ENCODE results near the gene APPBP2. TPM values are rescaled to one million over a fixed set of nuclear protein-coding genes. Genes with fewer than 3 reads are reported as not detected.
A peak's percentile ranks its signal among the peaks of the same experiment; 100 is the strongest.
"Not testable (repeated sequence)": the region's sequence is repeated elsewhere in the genome, so short reads cannot be mapped to it uniquely, and the experiment has no call there.

APPBP2 gene
- total RNA-seq, 1 experiment from 2014 or later = 21.5 TPM

DNA sequence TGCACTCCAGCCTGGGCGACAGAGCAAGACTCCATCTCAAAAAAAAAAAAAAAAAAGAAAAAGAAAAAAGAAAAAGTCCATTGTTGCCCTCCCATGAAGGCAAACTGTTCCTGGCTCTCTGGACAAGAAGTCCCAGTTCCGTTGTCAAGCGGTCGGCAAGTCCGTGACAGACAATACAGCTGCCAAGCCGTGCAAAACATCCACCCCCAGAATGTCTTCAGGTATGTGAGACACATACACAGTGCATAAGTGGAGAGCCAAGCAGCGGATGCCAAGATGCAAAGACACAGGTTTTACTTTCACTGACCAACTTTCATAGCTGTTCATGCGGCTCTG is 33.6 kb upstream of the APPBP2 start:
- Histone ChIP-seq H3K4me3 (ENCODE audit: low read length) (no peak overlapping the region), H4K20me1 (ENCODE audit: insufficient read depth, low read depth, low read length) (no peaks in the 10 kb centered on the region), H3K79me2 (ENCODE audit: low read length) (no peaks in the 10 kb centered on the region), H3K36me3 (ENCODE audit: insufficient read depth, low read length) (no peaks in the 10 kb centered on the region), H3K9me2 (replicated peaks; ENCODE audit: insufficient read depth, low read length) (no peaks in the 10 kb centered on the region), H3K9ac (ENCODE audit: low read length) (no peak overlapping the region), H3K4me1 (ENCODE audit: low read length) (no peaks in the 10 kb centered on the region), H3K9me3 (ENCODE audit: low read length) (peaks cover 6% of the 10 kb centered on the region; the same call in 1 of the 2 replicates), H2AFZ (ENCODE audit: low read length) (no peak overlapping the region), H3K4me2 (ENCODE audit: low read depth, low read length, poor library complexity, severe bottlenecking) (no peak overlapping the region), H3K27ac (ENCODE audit: low read length) (no peak overlapping the region), H3K27me3 (ENCODE audit: low read length) (no peaks in the 10 kb centered on the region; the same call in 1 of the 2 replicates)
- DNase-seq = no peak

DNA sequence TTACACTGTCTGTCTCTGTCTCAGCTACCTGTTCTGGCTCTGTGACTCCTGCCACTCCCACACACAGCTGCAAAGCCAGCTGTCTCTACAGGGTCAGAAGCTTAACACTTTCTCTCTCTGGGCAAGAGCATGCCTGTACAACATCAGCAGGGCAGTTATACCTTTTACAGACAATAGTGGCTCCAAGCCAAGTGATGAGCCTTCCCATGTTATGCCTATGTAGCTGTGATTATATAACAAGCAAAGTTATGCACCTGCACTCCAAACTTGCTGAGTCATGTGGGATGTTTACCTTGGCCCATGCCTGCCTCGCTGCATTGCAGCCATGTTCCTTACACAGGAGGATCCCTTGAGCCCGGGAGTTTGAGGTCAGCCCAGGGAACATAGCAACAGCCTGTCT is 31.8 kb upstream of the APPBP2 start:
- no peaks in the 10 kb centered on the region for H3K79me2 ChIP-seq (ENCODE audit: low read length)

DNA sequence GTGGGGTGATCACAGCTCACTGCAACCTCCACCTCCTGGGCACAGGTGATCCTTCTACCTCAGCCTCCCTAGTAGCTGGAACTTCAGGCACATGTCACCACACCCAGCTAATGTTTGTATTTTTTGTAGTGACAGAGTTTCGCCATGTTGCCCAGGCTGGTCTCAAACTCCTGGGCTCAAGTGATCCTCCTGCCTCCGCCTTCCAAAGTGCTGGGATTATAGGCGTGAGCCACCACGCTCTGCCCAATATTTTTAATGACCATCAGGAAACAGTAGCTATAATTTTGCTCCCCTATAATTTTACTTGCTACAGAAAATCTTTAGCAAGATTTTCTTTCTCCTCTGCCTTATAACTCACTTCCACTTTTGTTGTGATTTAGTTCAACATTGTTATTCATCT is 29.7 kb upstream of the APPBP2 start:
- Histone ChIP-seq H3K4me1 (ENCODE audit: low read length) (no peaks in the 10 kb centered on the region), H3K9ac (ENCODE audit: low read length) (no peak overlapping the region), H2AFZ (ENCODE audit: low read length) (no peak overlapping the region), H3K36me3 (ENCODE audit: insufficient read depth, low read length) (no peaks in the 10 kb centered on the region), H3K9me2 (replicated peaks; ENCODE audit: insufficient read depth, low read length) (no peaks in the 10 kb centered on the region), H4K20me1 (ENCODE audit: insufficient read depth, low read depth, low read length) (no peaks in the 10 kb centered on the region), H3K4me2 (ENCODE audit: low read depth, low read length, poor library complexity, severe bottlenecking) (no peak overlapping the region), H3K27ac (ENCODE audit: low read length) (no peak overlapping the region), H3K9me3 (ENCODE audit: low read length) (peaks cover 6% of the 10 kb centered on the region; the same call in 1 of the 2 replicates), H3K79me2 (ENCODE audit: low read length) (no peaks in the 10 kb centered on the region), H3K4me3 (ENCODE audit: low read length) (no peak overlapping the region), H3K27me3 (ENCODE audit: low read length) (no peaks in the 10 kb centered on the region; the same call in 1 of the 2 replicates)
- DNase-seq = no peak

More for the DNA sequence above, 31.8 kb upstream of the APPBP2 start:
- H4K20me1 ChIP-seq (ENCODE audit: insufficient read depth, low read depth, low read length) = no peaks in the 10 kb centered on the region
- H3K4me3 ChIP-seq (ENCODE audit: low read length) = no peak overlapping the region
- H3K27me3 ChIP-seq (ENCODE audit: low read length) = no peaks in the 10 kb centered on the region; the same call in 1 of the 2 replicates
- no peaks in the 10 kb centered on the region for H3K9me2 ChIP-seq (replicated peaks; ENCODE audit: insufficient read depth, low read length)
- H3K9ac ChIP-seq (ENCODE audit: low read length) = no peak overlapping the region
- H3K36me3 ChIP-seq (ENCODE audit: insufficient read depth, low read length) = no peaks in the 10 kb centered on the region
- H3K4me2 ChIP-seq (ENCODE audit: low read depth, low read length, poor library complexity, severe bottlenecking) = no peak overlapping the region
- peak; percentile 48 for DNase-seq
- H3K4me1 ChIP-seq (ENCODE audit: low read length) = no peaks in the 10 kb centered on the region
- no peak overlapping the region for H3K27ac ChIP-seq (ENCODE audit: low read length)
- H3K9me3 ChIP-seq (ENCODE audit: low read length) = peaks cover 6% of the 10 kb centered on the region; the same call in 1 of the 2 replicates
- H2AFZ ChIP-seq (ENCODE audit: low read length) = no peak overlapping the region

DNA sequence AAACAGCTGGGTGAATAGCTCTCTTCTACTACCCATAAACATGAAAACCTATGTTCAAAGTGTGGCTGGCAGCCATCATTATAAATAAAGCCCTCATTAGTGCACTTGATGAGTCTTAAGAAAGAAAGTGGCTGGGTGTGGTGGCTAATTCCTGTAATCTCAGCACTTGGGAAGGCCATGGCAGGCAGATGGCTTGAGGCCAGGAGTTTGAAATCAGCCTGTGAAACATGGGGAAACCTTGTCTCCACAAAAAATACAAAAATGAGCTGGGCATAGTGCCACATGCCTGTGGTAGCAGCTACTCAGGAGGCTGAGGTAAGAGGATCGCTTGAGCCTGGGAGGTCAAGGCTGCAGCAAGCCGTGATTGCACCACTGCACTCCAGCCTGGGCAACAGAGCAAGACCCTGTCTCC is 28.3 kb upstream of the APPBP2 start:
- Histone ChIP-seq H3K9me2 (replicated peaks; ENCODE audit: insufficient read depth, low read length) (no peaks in the 10 kb centered on the region), H3K27ac (ENCODE audit: low read length) (no peak overlapping the region), H2AFZ (ENCODE audit: low read length) (no peak overlapping the region), H3K27me3 (ENCODE audit: low read length) (no peaks in the 10 kb centered on the region; the same call in 1 of the 2 replicates), H3K4me2 (ENCODE audit: low read depth, low read length, poor library complexity, severe bottlenecking) (no peak overlapping the region), H3K4me1 (ENCODE audit: low read length) (no peaks in the 10 kb centered on the region), H4K20me1 (ENCODE audit: insufficient read depth, low read depth, low read length) (no peaks in the 10 kb centered on the region), H3K4me3 (ENCODE audit: low read length) (no peak overlapping the region), H3K79me2 (ENCODE audit: low read length) (no peaks in the 10 kb centered on the region), H3K9me3 (ENCODE audit: low read length) (peaks cover 6% of the 10 kb centered on the region; the same call in 1 of the 2 replicates), H3K9ac (ENCODE audit: low read length) (no peak overlapping the region), H3K36me3 (ENCODE audit: insufficient read depth, low read length) (no peaks in the 10 kb centered on the region)
- DNase-seq = no peak

DNA sequence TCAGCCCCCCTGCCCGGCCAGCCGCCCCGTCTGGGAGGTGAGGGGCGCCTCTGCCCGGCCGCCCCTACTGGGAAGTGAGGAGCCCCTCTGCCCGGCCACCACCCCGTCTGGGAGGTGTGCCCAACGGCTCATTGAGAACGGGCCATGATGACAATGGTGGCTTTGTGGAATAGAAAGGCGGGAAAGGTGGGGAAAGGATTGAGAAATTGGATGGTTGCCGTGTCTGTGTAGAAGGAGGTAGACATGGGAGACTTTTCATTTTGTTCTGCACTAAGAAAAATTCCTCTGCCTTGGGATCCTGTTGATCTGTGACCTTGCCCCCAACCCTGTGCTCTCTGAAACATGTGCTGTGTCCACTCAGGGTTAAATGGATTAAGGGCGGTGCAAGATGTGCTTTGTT is 26.2 kb upstream of the APPBP2 start:
- H3K4me2 ChIP-seq (ENCODE audit: low read depth, low read length, poor library complexity, severe bottlenecking); H3K27me3 ChIP-seq (ENCODE audit: low read length); H3K4me3 ChIP-seq (ENCODE audit: low read length); H3K9me2 ChIP-seq (replicated peaks; ENCODE audit: insufficient read depth, low read length); H3K36me3 ChIP-seq (ENCODE audit: insufficient read depth, low read length); H3K9ac ChIP-seq (ENCODE audit: low read length); H3K79me2 ChIP-seq (ENCODE audit: low read length); H3K4me1 ChIP-seq (ENCODE audit: low read length); H2AFZ ChIP-seq (ENCODE audit: low read length); H4K20me1 ChIP-seq (ENCODE audit: insufficient read depth, low read depth, low read length); H3K27ac ChIP-seq (ENCODE audit: low read length); DNase-seq; H3K9me3 ChIP-seq (ENCODE audit: low read length): not testable (repeated sequence)

DNA sequence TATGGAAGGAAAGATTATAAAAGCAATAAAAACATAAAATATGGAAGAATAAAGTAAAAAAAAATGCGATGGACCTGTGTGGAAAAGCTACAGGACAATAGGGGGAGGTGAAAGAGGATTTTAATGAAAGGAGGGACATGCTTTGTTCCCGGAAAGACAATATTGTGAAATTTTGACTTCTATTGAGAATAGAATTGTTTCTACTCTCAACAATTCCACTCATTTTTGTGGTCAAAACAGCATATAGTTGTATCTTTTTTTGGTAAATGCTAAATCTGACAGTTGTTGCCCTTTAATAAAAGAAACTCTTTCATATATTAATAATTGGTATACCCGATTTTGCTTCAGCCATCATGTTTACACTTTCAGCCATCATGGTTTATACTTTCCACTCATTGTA is 22.9 kb upstream of the APPBP2 start:
- no peak overlapping the region for H3K4me3 ChIP-seq (ENCODE audit: low read length)
- no peaks in the 10 kb centered on the region for H4K20me1 ChIP-seq (ENCODE audit: insufficient read depth, low read depth, low read length)
- H3K4me2 ChIP-seq (ENCODE audit: low read depth, low read length, poor library complexity, severe bottlenecking) = no peak overlapping the region
- H3K27ac ChIP-seq (ENCODE audit: low read length) = no peak overlapping the region
- no peaks in the 10 kb centered on the region for H3K36me3 ChIP-seq (ENCODE audit: insufficient read depth, low read length)
- H3K9ac ChIP-seq (ENCODE audit: low read length) = no peak overlapping the region
- H3K79me2 ChIP-seq (ENCODE audit: low read length) = no peaks in the 10 kb centered on the region
- no peaks in the 10 kb centered on the region for H3K9me2 ChIP-seq (replicated peaks; ENCODE audit: insufficient read depth, low read length)
- DNase-seq = no peak
- H3K9me3 ChIP-seq (ENCODE audit: low read length) = no peaks in the 10 kb centered on the region
- no peaks in the 10 kb centered on the region for H3K27me3 ChIP-seq (ENCODE audit: low read length)
- no peaks in the 10 kb centered on the region for H3K4me1 ChIP-seq (ENCODE audit: low read length)
- H2AFZ ChIP-seq (ENCODE audit: low read length) = no peak overlapping the region

DNA sequence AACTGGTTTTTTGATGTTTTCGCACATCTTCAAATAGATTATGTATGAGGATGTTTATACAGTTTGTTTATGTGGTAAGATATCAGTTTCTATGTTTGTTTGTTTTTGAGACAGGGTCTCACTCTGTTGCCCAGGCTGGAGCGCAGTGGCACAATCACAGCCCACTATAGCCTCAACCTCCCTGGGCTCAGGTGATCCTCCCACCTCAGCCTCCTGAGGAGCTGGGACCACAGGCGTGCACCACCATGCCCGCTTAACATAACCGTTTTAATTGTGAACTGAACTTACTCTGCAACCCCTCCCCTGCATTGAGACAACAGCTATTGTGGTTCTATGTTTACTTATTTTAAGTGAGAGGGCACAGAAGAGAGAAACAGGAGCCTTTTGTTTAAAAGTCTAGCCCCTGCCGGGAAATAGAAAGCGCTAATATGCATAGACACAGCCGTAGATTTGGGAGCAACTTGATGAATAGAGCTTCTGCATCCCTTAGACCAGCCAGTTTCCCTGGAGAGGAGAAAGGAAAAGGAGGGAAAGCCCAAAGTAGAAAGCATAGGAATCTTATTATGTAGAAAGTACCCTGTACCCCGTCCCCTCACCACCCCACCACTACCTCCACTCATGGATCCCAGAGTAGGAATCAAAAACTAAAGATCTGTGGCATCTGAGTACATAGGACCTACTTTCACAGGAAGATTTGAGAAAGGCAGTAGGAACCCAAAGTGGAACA is 19.6 kb upstream of the APPBP2 start:
- no peaks in the 10 kb centered on the region for H3K9me3 ChIP-seq (ENCODE audit: low read length)
- no peaks in the 10 kb centered on the region for H4K20me1 ChIP-seq (ENCODE audit: insufficient read depth, low read depth, low read length)
- H3K27ac ChIP-seq (ENCODE audit: low read length) = no peak overlapping the region

DNA sequence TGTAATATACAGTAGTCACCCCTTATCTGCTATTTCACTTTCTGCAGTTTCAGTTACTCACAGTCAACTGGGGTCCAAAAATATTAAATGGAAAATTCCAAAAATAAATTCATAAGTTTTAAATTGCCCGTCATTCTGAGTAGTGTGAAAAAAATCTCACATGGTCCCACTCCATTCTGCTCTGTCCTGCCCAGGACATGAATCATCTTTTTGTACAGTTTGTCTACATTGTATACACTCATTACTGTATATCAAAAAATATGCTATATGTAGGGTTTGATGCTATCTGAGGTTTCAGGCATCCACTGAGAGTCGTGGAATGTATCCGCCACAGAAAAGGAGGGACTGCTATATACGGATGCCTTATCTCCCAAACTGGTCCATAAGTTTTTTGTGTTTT is 16.0 kb upstream of the APPBP2 start:
- no peak for DNase-seq
- H3K27me3 ChIP-seq (ENCODE audit: low read length) = no peaks in the 10 kb centered on the region
- H3K4me2 ChIP-seq (ENCODE audit: low read depth, low read length, poor library complexity, severe bottlenecking) = no peak overlapping the region
- no peak overlapping the region for H3K27ac ChIP-seq (ENCODE audit: low read length)
- H3K9me2 ChIP-seq (replicated peaks; ENCODE audit: insufficient read depth, low read length) = no peaks in the 10 kb centered on the region
- H3K4me1 ChIP-seq (ENCODE audit: low read length) = no peaks in the 10 kb centered on the region
- no peak overlapping the region for H2AFZ ChIP-seq (ENCODE audit: low read length)
- no peaks in the 10 kb centered on the region for H3K36me3 ChIP-seq (ENCODE audit: insufficient read depth, low read length)
- no peak overlapping the region for H3K9ac ChIP-seq (ENCODE audit: low read length)
- no peaks in the 10 kb centered on the region for H3K79me2 ChIP-seq (ENCODE audit: low read length)
- no peaks in the 10 kb centered on the region for H4K20me1 ChIP-seq (ENCODE audit: insufficient read depth, low read depth, low read length)
- no peak overlapping the region for H3K4me3 ChIP-seq (ENCODE audit: low read length)
- no peaks in the 10 kb centered on the region for H3K9me3 ChIP-seq (ENCODE audit: low read length)

More for the DNA sequence above, 19.6 kb upstream of the APPBP2 start:
- no peak overlapping the region for H2AFZ ChIP-seq (ENCODE audit: low read length)
- no peaks in the 10 kb centered on the region for H3K36me3 ChIP-seq (ENCODE audit: insufficient read depth, low read length)
- no peaks in the 10 kb centered on the region for H3K27me3 ChIP-seq (ENCODE audit: low read length)
- DNase-seq = no peak
- H3K9ac ChIP-seq (ENCODE audit: low read length) = no peak overlapping the region
- no peak overlapping the region for H3K4me2 ChIP-seq (ENCODE audit: low read depth, low read length, poor library complexity, severe bottlenecking)
- H3K79me2 ChIP-seq (ENCODE audit: low read length) = no peaks in the 10 kb centered on the region
- H3K9me2 ChIP-seq (replicated peaks; ENCODE audit: insufficient read depth, low read length) = no peaks in the 10 kb centered on the region
- no peaks in the 10 kb centered on the region for H3K4me1 ChIP-seq (ENCODE audit: low read length)
- H3K4me3 ChIP-seq (ENCODE audit: low read length) = no peak overlapping the region

Data from Karpas-422 (cell line).